Measurements from ENCODE around the gene WSCD2.
A peak's percentile ranks its signal among the peaks of the same experiment; 100 is the strongest.

The WSCD2 gene

GRCh38 chr12:108129017-108129812, at the start of gene WSCD2:
WSCD2 (plus strand) TSS chr12:108129288; CDS start chr12:108195833, 66,545 bp downstream.
- Mint-ChIP-seq H3K9me3 (no peaks in the 10 kb centered on the region), H3K27me3 (peaks cover 28% of the 10 kb centered on the region), H3K4me1 (peaks cover 5% of the 10 kb centered on the region), H3K27ac (no peak within 1 kb of the TSS), H3K4me3 (peak within 1 kb of the TSS; percentile 16), H3K36me3 (no peaks in the 10 kb centered on the region)

- H3K27ac Mint-ChIP-seq: no peak overlapping the region
- H3K9me3 Mint-ChIP-seq: no peaks in the 10 kb centered on the region
- H3K27me3 Mint-ChIP-seq: peaks cover 12% of the 10 kb centered on the region
- no peaks in the 10 kb centered on the region for H3K36me3 Mint-ChIP-seq
- no peaks in the 10 kb centered on the region for H3K4me1 Mint-ChIP-seq
- H3K4me3 Mint-ChIP-seq: no peak overlapping the region
These were observed 49.4 kb upstream of the WSCD2 start for GRCh38 chr12:108079721-108080120.

- Mint-ChIP-seq H3K4me1 (no peaks in the 10 kb centered on the region), H3K4me3 (no peak overlapping the region), H3K27ac (no peak overlapping the region), H3K27me3 (peaks cover 14% of the 10 kb centered on the region), H3K36me3 (no peaks in the 10 kb centered on the region), H3K9me3 (no peaks in the 10 kb centered on the region)
These were observed 48.7 kb upstream of the WSCD2 start for GRCh38 chr12:108080363-108080762.

GRCh38 chr12:108082485-108082884, 46.6 kb upstream of the WSCD2 start:
- H3K4me3 Mint-ChIP-seq: no peak overlapping the region
- H3K27ac Mint-ChIP-seq: no peak overlapping the region
- no peaks in the 10 kb centered on the region for H3K4me1 Mint-ChIP-seq
- no peaks in the 10 kb centered on the region for H3K9me3 Mint-ChIP-seq
- H3K36me3 Mint-ChIP-seq: no peaks in the 10 kb centered on the region
- peaks cover 10% of the 10 kb centered on the region for H3K27me3 Mint-ChIP-seq

DNA sequence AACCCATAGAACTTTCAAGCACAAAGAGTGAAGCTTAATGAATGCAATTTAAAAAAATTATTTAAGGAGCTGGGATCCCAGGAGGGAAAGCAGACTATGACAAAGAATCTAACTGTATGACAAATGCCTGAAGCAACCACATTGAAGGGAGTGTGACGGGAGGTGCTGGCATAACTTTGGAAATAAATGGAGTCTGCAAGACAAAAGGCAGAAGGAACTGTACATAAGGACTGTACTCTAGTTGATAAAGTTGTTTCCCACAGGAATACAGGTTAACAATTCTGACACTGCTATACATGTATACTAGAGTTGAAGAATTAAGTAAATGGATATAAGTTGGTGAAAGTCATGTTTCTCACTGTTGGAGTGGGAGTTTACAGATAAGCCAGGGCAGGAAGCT, 41.2 kb upstream of the WSCD2 start:
- no peak overlapping the region for H3K27ac Mint-ChIP-seq
- H3K27me3 Mint-ChIP-seq: peaks cover 2% of the 10 kb centered on the region
- H3K9me3 Mint-ChIP-seq: peaks cover 8% of the 10 kb centered on the region
- H3K36me3 Mint-ChIP-seq: no peaks in the 10 kb centered on the region
- no peaks in the 10 kb centered on the region for H3K4me1 Mint-ChIP-seq
- H3K4me3 Mint-ChIP-seq: no peak overlapping the region

GRCh38 chr12:108090107-108090899, 38.8 kb upstream of the WSCD2 start:
- H3K4me1 Mint-ChIP-seq: no peaks in the 10 kb centered on the region
- H3K9me3 Mint-ChIP-seq: peaks cover 8% of the 10 kb centered on the region
- no peaks in the 10 kb centered on the region for H3K27me3 Mint-ChIP-seq
- H3K27ac Mint-ChIP-seq: no peak overlapping the region
- H3K36me3 Mint-ChIP-seq: no peaks in the 10 kb centered on the region
- H3K4me3 Mint-ChIP-seq: no peak overlapping the region

- Mint-ChIP-seq H3K36me3 (no peaks in the 10 kb centered on the region), H3K27ac (no peak overlapping the region), H3K9me3 (peaks cover 8% of the 10 kb centered on the region), H3K4me3 (no peak overlapping the region), H3K27me3 (no peaks in the 10 kb centered on the region), H3K4me1 (no peaks in the 10 kb centered on the region)
These were observed 38.0 kb upstream of the WSCD2 start for GRCh38 chr12:108090932-108091678.

DNA sequence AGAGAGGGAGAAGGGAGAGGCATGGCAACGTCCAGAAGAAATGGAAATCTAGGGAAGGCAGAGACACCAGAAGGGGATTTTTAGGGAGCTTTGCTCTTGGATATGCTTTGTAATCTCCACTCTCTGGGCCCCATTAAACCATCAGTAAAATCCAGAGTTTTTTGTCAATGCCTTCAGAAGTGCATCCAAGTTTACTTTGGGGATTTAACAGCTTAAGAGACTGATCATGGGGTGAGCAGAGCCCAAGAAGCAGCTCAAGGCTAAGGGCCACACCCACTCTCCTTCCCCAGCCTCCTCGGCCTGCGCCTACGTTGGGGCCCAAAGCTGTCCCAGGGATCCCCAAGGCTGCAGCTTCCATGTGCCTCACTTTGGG, 37.4 kb upstream of the WSCD2 start:
- no peak overlapping the region for H3K4me3 Mint-ChIP-seq
- no peaks in the 10 kb centered on the region for H3K36me3 Mint-ChIP-seq
- H3K27ac Mint-ChIP-seq: no peak overlapping the region
- no peaks in the 10 kb centered on the region for H3K27me3 Mint-ChIP-seq
- peaks cover 8% of the 10 kb centered on the region for H3K9me3 Mint-ChIP-seq
- H3K4me1 Mint-ChIP-seq: no peaks in the 10 kb centered on the region

- no peak overlapping the region for H3K27ac Mint-ChIP-seq
- H3K4me3 Mint-ChIP-seq: no peak overlapping the region
- no peaks in the 10 kb centered on the region for H3K4me1 Mint-ChIP-seq
- no peaks in the 10 kb centered on the region for H3K27me3 Mint-ChIP-seq
- peaks cover 2% of the 10 kb centered on the region for H3K9me3 Mint-ChIP-seq
- no peaks in the 10 kb centered on the region for H3K36me3 Mint-ChIP-seq
These were observed 35.9 kb upstream of the WSCD2 start for GRCh38 chr12:108093209-108093608.

- Mint-ChIP-seq H3K36me3 (no peaks in the 10 kb centered on the region), H3K27ac (no peak overlapping the region), H3K27me3 (no peaks in the 10 kb centered on the region), H3K4me3 (no peak overlapping the region), H3K9me3 (no peaks in the 10 kb centered on the region), H3K4me1 (no peaks in the 10 kb centered on the region)
These were observed 34.9 kb upstream of the WSCD2 start for GRCh38 chr12:108094056-108094649.

DNA sequence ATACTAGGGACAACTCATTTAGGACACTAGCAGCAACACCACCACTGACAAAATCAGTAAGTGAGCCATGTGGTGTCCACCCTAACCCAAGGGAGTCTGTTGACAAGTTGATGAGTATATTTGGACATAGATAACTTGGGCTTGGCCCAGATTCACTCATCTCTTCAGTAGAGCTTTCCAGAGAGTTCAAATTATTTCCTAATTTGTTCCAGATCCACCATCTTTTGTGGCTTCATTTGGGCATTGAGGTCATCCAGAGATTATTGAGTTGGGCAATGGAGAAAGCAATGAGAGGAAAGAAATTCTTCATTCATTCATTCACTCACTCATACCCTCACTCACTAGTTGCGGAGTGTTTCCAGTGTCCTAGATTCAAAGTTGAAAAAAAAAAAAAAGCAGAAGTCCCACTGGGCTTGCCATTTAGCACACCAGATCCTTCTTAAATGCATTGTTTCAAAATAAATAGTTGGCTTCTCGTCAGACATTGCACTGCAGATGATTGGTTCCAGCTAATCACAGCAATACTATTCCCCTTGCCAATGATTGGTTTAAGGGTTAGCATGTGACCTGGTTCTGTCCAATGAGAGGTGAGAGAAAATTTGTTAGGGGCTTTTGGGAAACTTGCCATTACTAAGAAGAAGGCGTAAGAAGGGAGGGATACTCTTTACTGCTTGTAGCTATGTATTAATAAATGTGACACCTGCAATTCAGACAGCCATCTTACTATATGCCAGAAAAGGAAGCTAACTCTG, 31.8 kb upstream of the WSCD2 start:
- Mint-ChIP-seq H3K9me3 (no peaks in the 10 kb centered on the region), H3K27ac (no peak overlapping the region), H3K4me3 (no peak overlapping the region), H3K27me3 (no peaks in the 10 kb centered on the region), H3K4me1 (no peaks in the 10 kb centered on the region), H3K36me3 (no peaks in the 10 kb centered on the region)

DNA sequence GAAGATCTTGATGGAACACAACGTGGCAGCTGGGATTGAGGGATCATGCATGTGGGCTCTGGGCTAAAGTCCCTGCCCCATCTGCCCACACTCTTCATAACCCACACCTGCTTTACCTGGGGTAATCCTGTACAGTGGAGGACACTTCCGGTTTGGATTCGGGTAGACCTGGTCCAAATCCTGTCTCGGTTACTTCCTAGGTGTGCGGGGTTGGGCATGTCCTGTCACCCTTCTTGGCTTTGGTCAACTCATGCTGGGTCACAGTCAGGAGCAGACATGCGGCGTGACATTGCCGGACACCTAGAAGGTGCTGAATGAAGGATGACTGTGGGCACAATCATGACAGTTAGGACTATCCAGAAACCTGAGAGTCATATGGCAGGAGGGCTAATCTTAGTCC, 30.7 kb upstream of the WSCD2 start:
- no peaks in the 10 kb centered on the region for H3K9me3 Mint-ChIP-seq
- H3K27me3 Mint-ChIP-seq: peaks cover 1% of the 10 kb centered on the region
- H3K4me1 Mint-ChIP-seq: no peaks in the 10 kb centered on the region
- H3K36me3 Mint-ChIP-seq: no peaks in the 10 kb centered on the region
- H3K27ac Mint-ChIP-seq: no peak overlapping the region
- H3K4me3 Mint-ChIP-seq: no peak overlapping the region

DNA sequence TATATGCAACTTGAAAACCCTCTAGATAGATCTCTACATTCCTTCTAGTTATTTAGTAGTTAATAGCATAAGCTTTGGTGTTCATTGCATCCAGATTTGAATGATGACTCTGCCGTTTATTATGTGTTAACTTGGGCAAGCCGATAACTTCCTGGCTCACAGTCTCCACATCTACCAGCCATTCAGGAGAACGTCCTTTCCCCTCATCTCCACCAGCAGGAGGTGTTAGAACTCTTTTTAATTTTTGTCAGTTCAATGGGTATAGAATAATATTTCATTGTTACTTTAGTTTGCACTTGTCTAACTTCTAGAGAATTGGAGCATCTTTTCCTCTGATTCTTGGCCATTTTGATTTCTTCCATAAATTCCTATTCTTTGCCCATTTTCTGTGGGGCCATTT, 30.0 kb upstream of the WSCD2 start:
- Mint-ChIP-seq H3K27ac (no peak overlapping the region), H3K27me3 (peaks cover 3% of the 10 kb centered on the region), H3K36me3 (no peaks in the 10 kb centered on the region), H3K4me1 (no peaks in the 10 kb centered on the region), H3K4me3 (no peak overlapping the region), H3K9me3 (no peaks in the 10 kb centered on the region)

- H3K27me3 Mint-ChIP-seq: peaks cover 3% of the 10 kb centered on the region
- H3K9me3 Mint-ChIP-seq: no peaks in the 10 kb centered on the region
- no peak overlapping the region for H3K27ac Mint-ChIP-seq
- H3K36me3 Mint-ChIP-seq: no peaks in the 10 kb centered on the region
- no peaks in the 10 kb centered on the region for H3K4me1 Mint-ChIP-seq
- H3K4me3 Mint-ChIP-seq: no peak overlapping the region
These were observed 29.2 kb upstream of the WSCD2 start for GRCh38 chr12:108099778-108100489.
